Prostate gland (tissue), 2 donors: ENCODE results near the gene PAN3.

Experiments
- POLR2A ChIP-seq: fragments of 450-650 bp; IDR thresholded peaks from one replicate; pipeline ENCODE4 v1.6.1; 2016; ENCODE audit warnings: antibody characterized with exemption, mild to moderate bottlenecking
- POLR2AphosphoS5 ChIP-seq: sonication (generic); formaldehyde crosslinking; IDR thresholded peaks from one replicate; pipeline ENCODE4 v1.6.1; 2017; ENCODE audit warnings: antibody characterized with exemption
- TF ChIP-seq, protein P1 (sequence below), 4 experiments: fragments of 200-600 bp in 2 of 4; fragments of 450-650 bp in 2 of 4; sonication (generic) in 2 of 4; IDR thresholded peaks; 1 replicate in 3 of 4; 2 replicates in 1 of 4; pipeline ENCODE4 v1.5.1; 2016 to 2019; ENCODE audit warnings: antibody characterized with exemption in 4 of 4, mild to moderate bottlenecking in 2 of 4, moderate library complexity in 2 of 4

DNA sequence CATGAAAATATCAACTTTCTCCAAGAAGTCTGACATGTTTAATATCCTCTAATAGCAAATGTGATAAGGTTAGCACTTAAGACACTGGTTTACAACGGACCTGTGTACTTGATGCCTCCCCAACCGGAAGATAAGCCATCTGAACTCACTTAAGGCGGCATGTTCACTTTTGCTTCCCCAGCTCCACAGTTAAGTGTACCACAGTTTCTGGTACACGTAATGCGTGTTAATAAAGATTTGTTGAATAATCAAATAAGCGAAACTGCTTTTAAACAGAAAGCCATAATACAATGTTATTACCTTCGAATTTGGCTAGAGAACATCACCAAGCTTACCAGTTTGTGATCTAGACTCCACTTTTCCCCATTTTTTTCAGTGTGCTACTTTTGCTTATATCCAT lies 1.4 kb upstream of the PAN3 start:
- no peak for TF ChIP-seq POLR2A
- TF ChIP-seq, protein P1, sequence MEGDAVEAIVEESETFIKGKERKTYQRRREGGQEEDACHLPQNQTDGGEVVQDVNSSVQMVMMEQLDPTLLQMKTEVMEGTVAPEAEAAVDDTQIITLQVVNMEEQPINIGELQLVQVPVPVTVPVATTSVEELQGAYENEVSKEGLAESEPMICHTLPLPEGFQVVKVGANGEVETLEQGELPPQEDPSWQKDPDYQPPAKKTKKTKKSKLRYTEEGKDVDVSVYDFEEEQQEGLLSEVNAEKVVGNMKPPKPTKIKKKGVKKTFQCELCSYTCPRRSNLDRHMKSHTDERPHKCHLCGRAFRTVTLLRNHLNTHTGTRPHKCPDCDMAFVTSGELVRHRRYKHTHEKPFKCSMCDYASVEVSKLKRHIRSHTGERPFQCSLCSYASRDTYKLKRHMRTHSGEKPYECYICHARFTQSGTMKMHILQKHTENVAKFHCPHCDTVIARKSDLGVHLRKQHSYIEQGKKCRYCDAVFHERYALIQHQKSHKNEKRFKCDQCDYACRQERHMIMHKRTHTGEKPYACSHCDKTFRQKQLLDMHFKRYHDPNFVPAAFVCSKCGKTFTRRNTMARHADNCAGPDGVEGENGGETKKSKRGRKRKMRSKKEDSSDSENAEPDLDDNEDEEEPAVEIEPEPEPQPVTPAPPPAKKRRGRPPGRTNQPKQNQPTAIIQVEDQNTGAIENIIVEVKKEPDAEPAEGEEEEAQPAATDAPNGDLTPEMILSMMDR (IDR thresholded peaks at IDR 0.05) = no peak
- no peak for TF ChIP-seq POLR2AphosphoS5
